ENCODE measurements around the gene KIRREL1.

- TF ChIP-seq CTCF (IDR thresholded peaks at IDR 0.05) (no peak), POLR2AphosphoS5 (IDR thresholded peaks at IDR 0.05) (no peak)
These were observed 154.4 kb downstream of the KIRREL1 start for GRCh38 chr1:158147869-158148268.

Data from breast epithelium (tissue), 3 donors.